GM23338 (cell line): ENCODE results near the gene APOBR. TPM values are rescaled to one million over a fixed set of nuclear protein-coding genes. Genes with fewer than 3 reads are reported as not detected.

Experiments
- ATAC-seq: fragments of 200-7000 bp; cut with Tn5 transposase; 3 replicates; pipeline ENCODE4 v1.9.1; 2020
- DNase-seq: peaks from one replicate; pipeline ENCODE4 v3.0.0-alpha.2; 2015; ENCODE audit warnings: low spot score
- H2AFZ ChIP-seq: fragments of 200-600 bp; sonication (generic); 2 replicates; pipeline ENCODE4 v1.8.0; 2016; ENCODE audit warnings: antibody characterized with exemption, mild to moderate bottlenecking, moderate library complexity
- H3F3A ChIP-seq: fragments of 200-600 bp; sonication (generic); replicated peaks from 2 replicates; pipeline ENCODE4 v1.8.0; 2017; ENCODE audit warnings: antibody characterized with exemption, mixed run types, low read depth
- H3K27ac ChIP-seq: fragments of 200-600 bp; sonication (generic); 2 replicates; pipeline ENCODE4 v1.6.1; 2016; ENCODE audit warnings: low read depth
- H3K27me3 ChIP-seq: fragments of 200-600 bp; sonication (generic); 2 replicates; pipeline ENCODE4 v1.8.0; 2016; ENCODE audit warnings: mild to moderate bottlenecking, mixed run types, moderate library complexity; ENCODE audit not compliant: insufficient read depth
- H3K36me3 ChIP-seq: fragments of 200-600 bp; sonication (generic); 2 replicates; pipeline ENCODE4 v1.8.0; 2016; ENCODE audit warnings: mild to moderate bottlenecking; ENCODE audit not compliant: insufficient read depth
- H3K4me1 ChIP-seq: fragments of 200-600 bp; sonication (generic); 2 replicates; pipeline ENCODE4 v1.8.0; 2016; ENCODE audit warnings: mild to moderate bottlenecking, moderate library complexity; ENCODE audit not compliant: insufficient read depth
- H3K4me2 ChIP-seq: fragments of 200-600 bp; sonication (generic); 2 replicates; pipeline ENCODE4 v1.7.1; 2017; ENCODE audit warnings: mixed run types
- H3K4me3 ChIP-seq: fragments of 200-600 bp; sonication (generic); 2 replicates; pipeline ENCODE4 v1.6.1; 2016; ENCODE audit warnings: mixed run types
- H3K79me2 ChIP-seq: fragments of 200-600 bp; sonication (generic); replicated peaks from 2 replicates; pipeline ENCODE4 v1.8.0; 2017; ENCODE audit warnings: mild to moderate bottlenecking; ENCODE audit not compliant: insufficient read depth
- H3K9me2 ChIP-seq: fragments of 200-600 bp; sonication (generic); 2 replicates; pipeline ENCODE4 v1.8.0; 2017; ENCODE audit not compliant: insufficient read depth
- H4K20me1 ChIP-seq: fragments of 200-600 bp; sonication (generic); replicated peaks from 2 replicates; pipeline ENCODE4 v1.8.0; 2017; ENCODE audit warnings: mild to moderate bottlenecking; ENCODE audit not compliant: insufficient read depth
- H3K27ac Mint-ChIP-seq: 2 replicates; pipeline ENCODE4 v1.8.0; 2020; ENCODE audit warnings: inconsistent platforms, mild to moderate bottlenecking, moderate library complexity, mixed read lengths
- H3K27me3 Mint-ChIP-seq: 3 replicates; pipeline ENCODE4 v1.8.0; 2022; ENCODE audit warnings: low read depth, mild to moderate bottlenecking, moderate library complexity, mixed read lengths, inconsistent platforms; ENCODE audit not compliant: insufficient read depth, poor library complexity
- H3K36me3 Mint-ChIP-seq: 3 replicates; pipeline ENCODE4 v1.8.0; 2021; ENCODE audit warnings: low read depth, mild to moderate bottlenecking, inconsistent platforms, moderate library complexity, mixed read lengths
- H3K4me1 Mint-ChIP-seq: 3 replicates; pipeline ENCODE4 v1.8.0; 2020; ENCODE audit warnings: mild to moderate bottlenecking, inconsistent platforms, mixed read lengths
- H3K4me3 Mint-ChIP-seq: 3 replicates; pipeline ENCODE4 v1.8.0; 2021; ENCODE audit warnings: moderate library complexity, mild to moderate bottlenecking, inconsistent platforms, mixed read lengths
- H3K9me3 Mint-ChIP-seq: 3 replicates; pipeline ENCODE4 v1.8.0; 2020; ENCODE audit warnings: moderate library complexity, mild to moderate bottlenecking, inconsistent platforms, mixed read lengths
- CREB1 ChIP-seq: fragments of 250-450 bp; sonication (Bioruptor Pico); IDR thresholded peaks from 2 replicates; pipeline ENCODE4 v1.5.0; 2020; ENCODE audit warnings: low read depth, mild to moderate bottlenecking, moderate library complexity
- EZH2 ChIP-seq: fragments of 200-600 bp; sonication (generic); IDR thresholded peaks from one replicate; pipeline ENCODE4 v1.8.0; 2017; ENCODE audit warnings: antibody characterized with exemption, mild to moderate bottlenecking, low read depth; ENCODE audit not compliant: unreplicated experiment
- EZH2phosphoT487 ChIP-seq: fragments of 200-600 bp; sonication (generic); IDR thresholded peaks from one replicate; pipeline ENCODE4 v1.8.1; 2018; ENCODE audit warnings: antibody characterized with exemption; ENCODE audit not compliant: unreplicated experiment
- JUNB ChIP-seq: IDR thresholded peaks from one replicate; pipeline ENCODE4 v1.6.1; 2016; ENCODE audit warnings: antibody characterized with exemption; ENCODE audit not compliant: unreplicated experiment
- NANOG ChIP-seq: IDR thresholded peaks from 2 replicates; pipeline ENCODE4 v1.6.1; 2016; ENCODE audit warnings: antibody characterized with exemption, borderline replicate concordance
- POLR2AphosphoS5 ChIP-seq: IDR thresholded peaks from 2 replicates; pipeline ENCODE4 v1.6.1; 2016; ENCODE audit warnings: antibody characterized with exemption, low read depth
- STAT1 ChIP-seq: IDR thresholded peaks from one replicate; pipeline ENCODE4 v1.6.1; 2016; ENCODE audit warnings: antibody characterized with exemption; ENCODE audit not compliant: unreplicated experiment
- ZNF114 ChIP-seq: fragments of 250-450 bp; sonication (Bioruptor Pico); IDR thresholded peaks from 2 replicates; pipeline ENCODE4 v1.5.0; 2020; ENCODE audit warnings: mild to moderate bottlenecking, moderate library complexity
- ZNF331 ChIP-seq: fragments of 250-450 bp; sonication (Bioruptor Pico); IDR thresholded peaks from 2 replicates; pipeline ENCODE4 v1.5.0; 2020; ENCODE audit warnings: low read depth, mild to moderate bottlenecking, moderate library complexity
- polyA plus RNA-seq: library from polyadenylated mRNA; unstranded; fragments of >200 nt; fragmentation: Nextera tagmentation; extraction: Ambion mirVana; gene quantifications from 2 replicates; pipeline ENCODE4 v1.2.1, GENCODE V29; 2016
- total RNA-seq: library from RNA; depleted of rRNA; stranded (reverse); fragments of >200 nt; shearing (Covaris generic); gene quantifications from 2 replicates; pipeline ENCODE4 v1.2.3, GENCODE V29; 2014
- TF ChIP-seq, protein P1 (sequence below): fragments of 250-450 bp; sonication (Bioruptor Pico); IDR thresholded peaks from 2 replicates; pipeline ENCODE4 v1.5.0; 2020; ENCODE audit warnings: mild to moderate bottlenecking, moderate library complexity
- TF ChIP-seq, protein P2 (sequence below), 2 experiments: fragments of 200-600 bp in 1 of 2; sonication (generic) in 1 of 2; conservative IDR thresholded peaks; 2 replicates each; pipeline versions ENCODE4 v1.5.1 to v1.6.1; 2016 to 2017; ENCODE audit warnings: antibody characterized with exemption in 2 of 2, low read depth in 2 of 2, mild to moderate bottlenecking in 2 of 2, moderate library complexity in 1 of 2

Gene APOBR
- total and polyA plus RNA-seq, 2 experiments from 2014 or later = 0.07 TPM; not detected in 1

DNA sequence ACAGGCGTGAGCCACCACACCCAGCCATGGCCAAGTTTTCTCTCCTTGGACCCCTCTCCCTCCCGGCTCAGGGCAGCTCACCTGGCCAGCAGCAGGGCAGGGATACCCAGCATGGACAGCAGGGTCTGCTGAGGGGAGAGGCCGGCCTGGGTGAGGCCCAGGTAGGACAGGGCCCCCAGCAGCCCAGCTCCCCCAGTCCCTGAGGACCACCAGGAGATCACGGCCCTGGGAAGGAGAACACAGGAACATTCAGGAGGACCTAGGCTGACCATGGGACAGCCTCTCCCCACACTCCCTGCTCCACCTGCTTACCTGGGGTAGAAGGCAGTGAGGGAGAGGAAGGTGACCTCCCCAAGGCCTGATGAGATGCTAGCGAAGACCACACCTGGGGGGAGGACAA, 8.2 kb upstream of the APOBR start:
- Histone ChIP-seq H3K4me1 (no peaks in the 10 kb centered on the region; the same call in 1 of the 2 replicates), H3K4me2 (no peak overlapping the region), H3F3A (no peaks in the 10 kb centered on the region), H4K20me1 (no peaks in the 10 kb centered on the region), H3K27me3 (no peaks in the 10 kb centered on the region), H3K4me3 (no peak overlapping the region), H3K27ac (no peak overlapping the region), H3K9me2 (no peaks in the 10 kb centered on the region), H3K36me3 (no peaks in the 10 kb centered on the region), H3K79me2 (no peaks in the 10 kb centered on the region), H2AFZ (no peak overlapping the region)
- TF ChIP-seq STAT1 (no peak), EZH2phosphoT487 (no peak)
- TF ChIP-seq, protein P1, sequence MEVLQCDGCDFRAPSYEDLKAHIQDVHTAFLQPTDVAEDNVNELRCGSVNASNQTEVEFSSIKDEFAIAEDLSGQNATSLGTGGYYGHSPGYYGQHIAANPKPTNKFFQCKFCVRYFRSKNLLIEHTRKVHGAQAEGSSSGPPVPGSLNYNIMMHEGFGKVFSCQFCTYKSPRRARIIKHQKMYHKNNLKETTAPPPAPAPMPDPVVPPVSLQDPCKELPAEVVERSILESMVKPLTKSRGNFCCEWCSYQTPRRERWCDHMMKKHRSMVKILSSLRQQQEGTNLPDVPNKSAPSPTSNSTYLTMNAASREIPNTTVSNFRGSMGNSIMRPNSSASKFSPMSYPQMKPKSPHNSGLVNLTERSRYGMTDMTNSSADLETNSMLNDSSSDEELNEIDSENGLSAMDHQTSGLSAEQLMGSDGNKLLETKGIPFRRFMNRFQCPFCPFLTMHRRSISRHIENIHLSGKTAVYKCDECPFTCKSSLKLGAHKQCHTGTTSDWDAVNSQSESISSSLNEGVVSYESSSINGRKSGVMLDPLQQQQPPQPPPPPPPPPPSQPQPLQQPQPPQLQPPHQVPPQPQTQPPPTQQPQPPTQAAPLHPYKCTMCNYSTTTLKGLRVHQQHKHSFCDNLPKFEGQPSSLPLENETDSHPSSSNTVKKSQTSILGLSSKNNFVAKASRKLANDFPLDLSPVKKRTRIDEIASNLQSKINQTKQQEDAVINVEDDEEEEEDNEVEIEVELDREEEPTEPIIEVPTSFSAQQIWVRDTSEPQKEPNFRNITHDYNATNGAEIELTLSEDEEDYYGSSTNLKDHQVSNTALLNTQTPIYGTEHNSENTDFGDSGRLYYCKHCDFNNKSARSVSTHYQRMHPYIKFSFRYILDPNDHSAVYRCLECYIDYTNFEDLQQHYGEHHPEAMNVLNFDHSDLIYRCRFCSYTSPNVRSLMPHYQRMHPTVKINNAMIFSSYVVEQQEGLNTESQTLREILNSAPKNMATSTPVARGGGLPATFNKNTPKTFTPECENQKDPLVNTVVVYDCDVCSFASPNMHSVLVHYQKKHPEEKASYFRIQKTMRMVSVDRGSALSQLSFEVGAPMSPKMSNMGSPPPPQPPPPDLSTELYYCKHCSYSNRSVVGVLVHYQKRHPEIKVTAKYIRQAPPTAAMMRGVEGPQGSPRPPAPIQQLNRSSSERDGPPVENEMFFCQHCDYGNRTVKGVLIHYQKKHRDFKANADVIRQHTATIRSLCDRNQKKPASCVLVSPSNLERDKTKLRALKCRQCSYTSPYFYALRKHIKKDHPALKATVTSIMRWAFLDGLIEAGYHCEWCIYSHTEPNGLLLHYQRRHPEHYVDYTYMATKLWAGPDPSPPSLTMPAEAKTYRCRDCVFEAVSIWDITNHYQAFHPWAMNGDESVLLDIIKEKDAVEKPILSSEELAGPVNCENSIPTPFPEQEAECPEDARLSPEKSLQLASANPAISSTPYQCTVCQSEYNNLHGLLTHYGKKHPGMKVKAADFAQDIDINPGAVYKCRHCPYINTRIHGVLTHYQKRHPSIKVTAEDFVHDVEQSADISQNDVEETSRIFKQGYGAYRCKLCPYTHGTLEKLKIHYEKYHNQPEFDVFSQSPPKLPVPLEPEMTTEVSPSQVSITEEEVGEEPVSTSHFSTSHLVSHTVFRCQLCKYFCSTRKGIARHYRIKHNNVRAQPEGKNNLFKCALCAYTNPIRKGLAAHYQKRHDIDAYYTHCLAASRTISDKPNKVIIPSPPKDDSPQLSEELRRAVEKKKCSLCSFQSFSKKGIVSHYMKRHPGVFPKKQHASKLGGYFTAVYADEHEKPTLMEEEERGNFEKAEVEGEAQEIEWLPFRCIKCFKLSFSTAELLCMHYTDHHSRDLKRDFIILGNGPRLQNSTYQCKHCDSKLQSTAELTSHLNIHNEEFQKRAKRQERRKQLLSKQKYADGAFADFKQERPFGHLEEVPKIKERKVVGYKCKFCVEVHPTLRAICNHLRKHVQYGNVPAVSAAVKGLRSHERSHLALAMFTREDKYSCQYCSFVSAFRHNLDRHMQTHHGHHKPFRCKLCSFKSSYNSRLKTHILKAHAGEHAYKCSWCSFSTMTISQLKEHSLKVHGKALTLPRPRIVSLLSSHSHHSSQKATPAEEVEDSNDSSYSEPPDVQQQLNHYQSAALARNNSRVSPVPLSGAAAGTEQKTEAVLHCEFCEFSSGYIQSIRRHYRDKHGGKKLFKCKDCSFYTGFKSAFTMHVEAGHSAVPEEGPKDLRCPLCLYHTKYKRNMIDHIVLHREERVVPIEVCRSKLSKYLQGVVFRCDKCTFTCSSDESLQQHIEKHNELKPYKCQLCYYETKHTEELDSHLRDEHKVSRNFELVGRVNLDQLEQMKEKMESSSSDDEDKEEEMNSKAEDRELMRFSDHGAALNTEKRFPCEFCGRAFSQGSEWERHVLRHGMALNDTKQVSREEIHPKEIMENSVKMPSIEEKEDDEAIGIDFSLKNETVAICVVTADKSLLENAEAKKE = no peak
- Mint-ChIP-seq H3K4me1 (no peaks in the 10 kb centered on the region), H3K4me3 (no peak overlapping the region), H3K27me3 (peaks cover 6% of the 10 kb centered on the region), H3K9me3 (no peaks in the 10 kb centered on the region), H3K27ac (no peak overlapping the region), H3K36me3 (peaks cover 6% of the 10 kb centered on the region; the same call in 2 of the 3 replicates)
- DNase-seq (no peak), ATAC-seq (no peak)

DNA sequence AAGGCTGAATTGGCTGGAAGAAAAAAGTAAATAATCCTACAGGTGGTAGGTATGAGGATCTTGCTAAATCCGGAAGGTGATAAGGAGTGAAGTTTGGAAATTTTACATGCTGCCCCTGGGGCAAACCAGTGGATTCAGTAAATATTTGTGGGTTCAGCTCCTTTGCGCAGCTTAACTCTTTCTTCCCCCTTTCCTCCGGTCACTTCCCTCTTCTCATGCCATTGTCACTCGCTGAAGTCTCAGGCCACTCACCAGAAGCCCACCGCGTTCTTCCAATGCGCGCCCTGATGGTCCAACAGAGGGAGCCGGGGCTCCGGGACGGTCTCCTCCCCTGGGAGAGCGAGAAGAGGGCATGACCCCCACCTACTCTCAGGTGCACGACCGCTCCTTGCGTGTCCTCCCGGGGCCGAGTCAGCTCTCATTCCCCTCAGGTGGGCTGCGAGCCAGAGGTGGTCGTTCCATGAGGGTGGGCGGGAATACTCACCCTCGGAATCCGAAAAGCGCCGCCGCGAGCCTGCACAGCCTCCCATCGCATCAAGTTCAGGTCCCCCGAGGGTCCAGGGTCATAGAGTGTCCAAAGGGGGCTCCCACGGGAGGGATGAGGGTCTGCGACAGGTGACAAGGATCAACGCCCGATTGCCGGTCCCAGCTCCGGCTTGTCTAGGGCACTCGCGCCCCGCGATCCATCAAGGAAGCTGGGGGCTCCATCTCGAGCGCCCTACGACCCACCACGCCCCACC, 3.0 kb upstream of the APOBR start:
- no peaks in the 10 kb centered on the region for H3K79me2 ChIP-seq
- peak overlapping the region; percentile 95 for H2AFZ ChIP-seq
- Mint-ChIP-seq H3K4me1 (no peaks in the 10 kb centered on the region), H3K27me3 (peaks cover 10% of the 10 kb centered on the region), H3K4me3 (peak overlapping the region; percentile 98), H3K9me3 (no peaks in the 10 kb centered on the region), H3K36me3 (peaks cover 3% of the 10 kb centered on the region; the same call in 1 of the 3 replicates), H3K27ac (no peak overlapping the region; the same call in 1 of the 2 replicates)
- ATAC-seq = peak; percentile 83
- peak overlapping the region; percentile 65 for H3K4me3 ChIP-seq
- no peaks in the 10 kb centered on the region for H3K9me2 ChIP-seq
- no peak overlapping the region for H3K27ac ChIP-seq
- no peaks in the 10 kb centered on the region for H3F3A ChIP-seq
- H3K4me1 ChIP-seq = no peaks in the 10 kb centered on the region; the same call in 1 of the 2 replicates
- H4K20me1 ChIP-seq = no peaks in the 10 kb centered on the region
- no peaks in the 10 kb centered on the region for H3K27me3 ChIP-seq
- H3K4me2 ChIP-seq = peak overlapping the region; percentile 89
- DNase-seq = peak; percentile 64
- no peaks in the 10 kb centered on the region for H3K36me3 ChIP-seq
- TF ChIP-seq CREB1 (no peak), STAT1 (no peak), EZH2 (no peak), ZNF114 (CRISPR knock-in tag) (no peak), POLR2AphosphoS5 (0 out of 2 replicates have a peak, but pooled peaks have one; percentile 60), JUNB (no peak), NANOG (no peak), ZNF331 (no peak)
- TF ChIP-seq, protein P2, sequence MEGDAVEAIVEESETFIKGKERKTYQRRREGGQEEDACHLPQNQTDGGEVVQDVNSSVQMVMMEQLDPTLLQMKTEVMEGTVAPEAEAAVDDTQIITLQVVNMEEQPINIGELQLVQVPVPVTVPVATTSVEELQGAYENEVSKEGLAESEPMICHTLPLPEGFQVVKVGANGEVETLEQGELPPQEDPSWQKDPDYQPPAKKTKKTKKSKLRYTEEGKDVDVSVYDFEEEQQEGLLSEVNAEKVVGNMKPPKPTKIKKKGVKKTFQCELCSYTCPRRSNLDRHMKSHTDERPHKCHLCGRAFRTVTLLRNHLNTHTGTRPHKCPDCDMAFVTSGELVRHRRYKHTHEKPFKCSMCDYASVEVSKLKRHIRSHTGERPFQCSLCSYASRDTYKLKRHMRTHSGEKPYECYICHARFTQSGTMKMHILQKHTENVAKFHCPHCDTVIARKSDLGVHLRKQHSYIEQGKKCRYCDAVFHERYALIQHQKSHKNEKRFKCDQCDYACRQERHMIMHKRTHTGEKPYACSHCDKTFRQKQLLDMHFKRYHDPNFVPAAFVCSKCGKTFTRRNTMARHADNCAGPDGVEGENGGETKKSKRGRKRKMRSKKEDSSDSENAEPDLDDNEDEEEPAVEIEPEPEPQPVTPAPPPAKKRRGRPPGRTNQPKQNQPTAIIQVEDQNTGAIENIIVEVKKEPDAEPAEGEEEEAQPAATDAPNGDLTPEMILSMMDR (conservative IDR thresholded peaks at IDR 0.05; ENCODE audit: low read depth in 2 of 2) = peak in 1 of 2 experiments; percentile 39; a peak in 2 of 4 replicates
